Erythroblast (primary cell): ENCODE results near the gene DENND2A.

ENCODE experiments used
- GATA1 ChIP-seq: IDR thresholded peaks from 2 replicates; pipeline ENCODE4 v1.6.1; 2011; ENCODE audit warnings: low read depth, mild to moderate bottlenecking, control low read depth, low read length, moderate library complexity
- POLR2A ChIP-seq: IDR thresholded peaks from 2 replicates; pipeline ENCODE4 v1.6.1; 2011; ENCODE audit warnings: mild to moderate bottlenecking, low read length

GRCh38 chr7:140671966-140672365 lies 31.4 kb upstream of the DENND2A start:
- TF ChIP-seq POLR2A (no peak), GATA1 (no peak)
